ENCODE data around the gene E2F4. TPM values are rescaled to one million over a fixed set of nuclear protein-coding genes. Genes with fewer than 3 reads are reported as not detected.

The E2F4 gene
- total and polyA plus RNA-seq, 7 donors, result 22.6 to 106 (median 46.6) TPM

GRCh38 chr16:67157892-67158635 lies 33.9 kb upstream of the E2F4 start:
- intact Hi-C loops (cut with DNase I), result loop anchor here (5.0 kb wide), 5 partner anchors 41 to 266 kb away; partner anchors contain the start of gene CES3 (in 1 of the 2)
- TF ChIP-seq, protein P1, sequence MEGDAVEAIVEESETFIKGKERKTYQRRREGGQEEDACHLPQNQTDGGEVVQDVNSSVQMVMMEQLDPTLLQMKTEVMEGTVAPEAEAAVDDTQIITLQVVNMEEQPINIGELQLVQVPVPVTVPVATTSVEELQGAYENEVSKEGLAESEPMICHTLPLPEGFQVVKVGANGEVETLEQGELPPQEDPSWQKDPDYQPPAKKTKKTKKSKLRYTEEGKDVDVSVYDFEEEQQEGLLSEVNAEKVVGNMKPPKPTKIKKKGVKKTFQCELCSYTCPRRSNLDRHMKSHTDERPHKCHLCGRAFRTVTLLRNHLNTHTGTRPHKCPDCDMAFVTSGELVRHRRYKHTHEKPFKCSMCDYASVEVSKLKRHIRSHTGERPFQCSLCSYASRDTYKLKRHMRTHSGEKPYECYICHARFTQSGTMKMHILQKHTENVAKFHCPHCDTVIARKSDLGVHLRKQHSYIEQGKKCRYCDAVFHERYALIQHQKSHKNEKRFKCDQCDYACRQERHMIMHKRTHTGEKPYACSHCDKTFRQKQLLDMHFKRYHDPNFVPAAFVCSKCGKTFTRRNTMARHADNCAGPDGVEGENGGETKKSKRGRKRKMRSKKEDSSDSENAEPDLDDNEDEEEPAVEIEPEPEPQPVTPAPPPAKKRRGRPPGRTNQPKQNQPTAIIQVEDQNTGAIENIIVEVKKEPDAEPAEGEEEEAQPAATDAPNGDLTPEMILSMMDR (IDR thresholded peaks at IDR 0.05), result no peak

DNA sequence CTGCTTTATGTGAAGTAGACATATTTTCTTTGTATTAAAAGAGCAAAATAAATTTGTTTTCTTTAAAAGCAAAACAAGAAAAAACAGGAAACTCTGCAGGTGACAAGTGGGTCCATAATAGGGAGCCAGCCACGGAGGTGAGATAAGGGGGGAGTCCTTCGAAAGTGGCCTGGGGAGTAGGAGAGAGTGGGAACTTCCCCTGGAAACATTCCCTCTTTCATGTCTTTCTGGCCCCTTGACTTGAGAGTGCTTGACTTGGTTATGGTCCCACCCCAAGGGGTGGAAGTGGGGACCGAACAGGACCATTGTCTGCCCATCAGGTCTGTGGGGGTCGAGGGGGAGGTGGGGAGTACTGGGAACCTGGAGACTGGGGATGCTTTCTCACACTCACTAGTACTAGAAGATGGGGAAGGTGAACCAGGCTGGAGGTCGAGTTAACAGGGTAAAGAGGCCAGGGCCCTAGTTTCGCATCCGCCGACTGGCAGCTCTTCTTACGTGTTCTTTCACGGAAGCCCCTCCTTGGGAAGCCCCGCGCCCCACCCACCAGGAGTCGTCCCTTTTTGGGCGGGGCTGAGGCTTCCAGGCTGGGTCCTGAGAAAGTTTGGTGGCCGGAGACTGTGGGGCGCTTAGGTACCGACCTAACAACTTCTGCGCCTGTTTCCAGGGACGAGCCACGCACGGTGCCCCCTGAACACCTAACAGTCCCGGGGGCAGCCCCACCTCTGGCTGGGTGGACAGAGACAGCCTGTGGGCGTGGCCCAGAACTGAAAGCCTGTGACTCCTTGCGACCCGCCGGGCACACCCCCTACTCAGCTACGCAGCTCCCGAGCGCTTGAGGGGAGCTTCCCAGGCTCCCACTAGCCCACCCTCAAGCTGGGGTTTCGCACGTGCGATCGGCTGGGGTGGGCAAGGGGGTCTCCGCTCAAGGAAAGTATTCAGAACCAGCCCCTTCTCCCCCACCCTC lies 33.0 kb upstream of the E2F4 start:
- ATAC-seq, result no peak

More at GRCh38 chr16:67157892-67158635, 33.9 kb upstream of the E2F4 start:
- ATAC-seq, result no peak
- Histone ChIP-seq H3K27me3 (ENCODE audit: insufficient read depth in 3 of 3, low read length in 2 of 3) (no peaks in the 10 kb centered on the region), H3K9me3 (no peaks in the 10 kb centered on the region), H3K36me3 (ENCODE audit: insufficient read depth in 1 of 2, low read depth in 1 of 2) (no peaks in the 10 kb centered on the region), H3K4me1 (peaks cover 30% of the 10 kb centered on the region), H3K4me3 (no peak overlapping the region), H3K27ac (no peak overlapping the region)
- 77 to 83% (median 82%) methylated on average over 7 of the region's 7 CpGs for WGBS, 3 donors
- DNase-seq, result no peak

GRCh38 chr16:67161595-67162058 lies 30.3 kb upstream of the E2F4 start:
- Histone ChIP-seq H3K27me3 (ENCODE audit: insufficient read depth in 3 of 3, low read length in 2 of 3) (no peaks in the 10 kb centered on the region), H3K36me3 (ENCODE audit: insufficient read depth in 1 of 2, low read depth in 1 of 2) (peaks cover 0 to 5% of the 10 kb centered on the region in 2 donors), H3K4me3 (peak overlapping the region; percentile 93), H3K27ac (peak overlapping the region; percentile 93), H3K4me1 (peaks cover 38% of the 10 kb centered on the region), H3K9me3 (no peaks in the 10 kb centered on the region)
- intact Hi-C loops (cut with DNase I), result no loop called here
- DNase-seq, result peak in 1 of 2 donors; percentile 80
- 19 to 26% (median 23%) methylated on average over 25 of the region's 25 CpGs for WGBS, 3 donors
- ATAC-seq, result peak; percentile 28 to 46 (median 37)
- TF ChIP-seq, protein P1 (IDR thresholded peaks at IDR 0.05), result no peak

More for the DNA sequence above, 33.0 kb upstream of the E2F4 start:
- WGBS, 3 donors, result 9 to 13% (median 12%) methylated on average over 33 to 34 of the region's 34 CpGs
- intact Hi-C loops (cut with DNase I), result loop anchor here (5.0 kb wide), 5 partner anchors 42 to 267 kb away; partner anchors contain the start of gene CES3 (in 1 of the 2)
- TF ChIP-seq, protein P1 (IDR thresholded peaks at IDR 0.05), result no peak
- Histone ChIP-seq H3K9me3 (no peaks in the 10 kb centered on the region), H3K36me3 (ENCODE audit: insufficient read depth in 1 of 2, low read depth in 1 of 2) (no peaks in the 10 kb centered on the region), H3K27me3 (ENCODE audit: insufficient read depth in 3 of 3, low read length in 2 of 3) (no peaks in the 10 kb centered on the region), H3K4me3 (peak overlapping the region; percentile 93), H3K4me1 (peaks cover 38% of the 10 kb centered on the region), H3K27ac (peak overlapping the region; percentile 93)
- peak in 1 of 2 donors; percentile 73 for DNase-seq

DNA sequence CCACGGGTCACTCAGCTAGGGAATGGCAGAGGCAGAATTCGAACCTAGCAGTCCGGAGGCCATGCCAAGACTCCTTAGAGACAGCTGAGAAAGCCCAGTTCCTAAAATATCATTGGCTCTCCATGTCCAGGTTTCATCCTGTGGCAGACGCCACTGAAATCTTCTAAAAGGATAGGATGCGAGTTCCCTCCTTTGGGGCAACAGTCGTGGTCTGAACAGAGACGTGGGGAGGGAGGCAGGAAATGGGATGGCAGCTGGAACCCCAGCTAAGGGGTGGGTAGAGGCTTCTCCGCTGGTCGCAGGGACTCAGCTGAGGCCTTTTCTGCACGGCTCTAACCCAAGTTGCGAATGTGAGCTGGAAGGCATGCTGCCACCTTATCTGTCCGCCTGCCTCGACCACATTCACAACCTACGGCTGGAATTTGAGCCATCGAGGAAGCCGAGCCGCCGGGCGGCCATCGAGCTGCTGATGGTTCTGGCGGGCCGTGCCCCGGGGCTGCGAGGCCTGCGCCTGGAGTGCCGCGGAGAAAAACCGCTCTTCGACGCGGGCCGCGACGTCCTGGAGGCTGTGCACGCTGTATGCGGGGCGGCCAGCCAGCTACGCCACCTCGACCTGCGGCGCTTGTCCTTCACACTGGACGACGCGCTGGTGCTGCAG lies 29.3 kb upstream of the E2F4 start:
- ATAC-seq, result peak in 1 of 4 donors; percentile 17
- TF ChIP-seq, protein P1 (IDR thresholded peaks at IDR 0.05), result no peak
- peak in 1 of 2 donors; percentile 38 for DNase-seq
- intact Hi-C loops (cut with DNase I), result no loop called here
- Histone ChIP-seq H3K4me1 (peaks cover 38% of the 10 kb centered on the region), H3K36me3 (ENCODE audit: insufficient read depth in 1 of 2, low read depth in 1 of 2) (peaks cover 0 to 14% of the 10 kb centered on the region in 2 donors), H3K4me3 (peak overlapping the region; percentile 93), H3K27me3 (ENCODE audit: insufficient read depth in 3 of 3, low read length in 2 of 3) (no peaks in the 10 kb centered on the region), H3K9me3 (no peaks in the 10 kb centered on the region), H3K27ac (peak overlapping the region; percentile 93)
- 12 to 18% (median 13%) methylated on average over 40 to 44 of the region's 44 CpGs for WGBS, 3 donors
